Activated CD8-positive, alpha-beta T cell treated with anti-CD3 and anti-CD28 coated beads for 36 hours (primary cell): ENCODE results near the gene C16orf46. TPM values are rescaled to one million over a fixed set of nuclear protein-coding genes. Genes with fewer than 3 reads are reported as not detected.

Experiments used
- ATAC-seq: fragments of 200-7000 bp; cut with Tn5 transposase; one replicate; pipeline ENCODE4 v1.10.0; 2021; ENCODE audit warnings: mild to moderate bottlenecking, moderate library complexity
- CTCF ChIA-PET: fragments of 350-600 bp; sonication (Branson Sonifier 250); formaldehyde crosslinking; loops from one replicate; lab custom pipeline; 2021; ENCODE audit warnings: antibody characterized with exemption; lab: Charles Lee
- POLR2A ChIA-PET: fragments of 350-600 bp; sonication (Branson Sonifier 250); formaldehyde crosslinking; loops from one replicate; lab custom pipeline; 2021; ENCODE audit warnings: antibody characterized with exemption; lab: Charles Lee
- DNase-seq: peaks from one replicate; pipeline ENCODE4 v3.0.0-alpha.2; 2020
- H3K27ac Mint-ChIP-seq: one replicate; pipeline ENCODE4 v1.8.0; 2021; ENCODE audit warnings: mild to moderate bottlenecking, mixed read lengths
- H3K27me3 Mint-ChIP-seq: one replicate; pipeline ENCODE4 v1.8.0; 2021; ENCODE audit warnings: mixed read lengths
- H3K36me3 Mint-ChIP-seq: one replicate; pipeline ENCODE4 v1.8.0; 2021; ENCODE audit warnings: low read depth, mixed read lengths
- H3K4me1 Mint-ChIP-seq: one replicate; pipeline ENCODE4 v1.8.0; 2021; ENCODE audit warnings: low read depth, mixed read lengths
- H3K4me3 Mint-ChIP-seq: one replicate; pipeline ENCODE4 v1.8.0; 2021; ENCODE audit warnings: mild to moderate bottlenecking, moderate library complexity, mixed read lengths
- H3K9me3 Mint-ChIP-seq: one replicate; pipeline ENCODE4 v1.8.0; 2021; ENCODE audit warnings: mixed read lengths
- intact Hi-C: fragments of 100-400 bp; cut with micrococcal nuclease; formaldehyde crosslinking; loops from one replicate; pipeline ENCODE4 v1.10.0; 2022
- total RNA-seq, 2 experiments: library from RNA; stranded (reverse); gene quantifications; one replicate each; pipeline ENCODE4 v1.2.3, GENCODE V29; 2021
- TF ChIP-seq, protein P1 (sequence below): fragments of 200-600 bp; IDR thresholded peaks from one replicate; pipeline ENCODE4 v1.8.0; 2022; ENCODE audit warnings: antibody characterized with exemption, mild to moderate bottlenecking

C16orf46 gene
- total RNA-seq, 2 experiments from 2014 or later, result 0.59 to 0.60 TPM

- ATAC-seq (no peak), DNase-seq (no peak)
- Mint-ChIP-seq H3K36me3 (no peaks in the 10 kb centered on the region), H3K27ac (no peak overlapping the region), H3K9me3 (no peaks in the 10 kb centered on the region), H3K4me3 (no peak overlapping the region), H3K27me3 (no peaks in the 10 kb centered on the region), H3K4me1 (peaks cover 6% of the 10 kb centered on the region)
- POLR2A ChIA-PET, result no interaction called here
- TF ChIP-seq, protein P1, sequence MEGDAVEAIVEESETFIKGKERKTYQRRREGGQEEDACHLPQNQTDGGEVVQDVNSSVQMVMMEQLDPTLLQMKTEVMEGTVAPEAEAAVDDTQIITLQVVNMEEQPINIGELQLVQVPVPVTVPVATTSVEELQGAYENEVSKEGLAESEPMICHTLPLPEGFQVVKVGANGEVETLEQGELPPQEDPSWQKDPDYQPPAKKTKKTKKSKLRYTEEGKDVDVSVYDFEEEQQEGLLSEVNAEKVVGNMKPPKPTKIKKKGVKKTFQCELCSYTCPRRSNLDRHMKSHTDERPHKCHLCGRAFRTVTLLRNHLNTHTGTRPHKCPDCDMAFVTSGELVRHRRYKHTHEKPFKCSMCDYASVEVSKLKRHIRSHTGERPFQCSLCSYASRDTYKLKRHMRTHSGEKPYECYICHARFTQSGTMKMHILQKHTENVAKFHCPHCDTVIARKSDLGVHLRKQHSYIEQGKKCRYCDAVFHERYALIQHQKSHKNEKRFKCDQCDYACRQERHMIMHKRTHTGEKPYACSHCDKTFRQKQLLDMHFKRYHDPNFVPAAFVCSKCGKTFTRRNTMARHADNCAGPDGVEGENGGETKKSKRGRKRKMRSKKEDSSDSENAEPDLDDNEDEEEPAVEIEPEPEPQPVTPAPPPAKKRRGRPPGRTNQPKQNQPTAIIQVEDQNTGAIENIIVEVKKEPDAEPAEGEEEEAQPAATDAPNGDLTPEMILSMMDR, result no peak
- CTCF ChIA-PET, result interaction anchor here (0.9 kb wide), 1 partner anchor 25 kb away, joined by 3 read pairs; the partner anchor contains the start of gene ATMIN
- intact Hi-C loops, result no loop called here
Measured at GRCh38 chr16:81061307-81061640, 15.8 kb downstream of the C16orf46 start.

DNA sequence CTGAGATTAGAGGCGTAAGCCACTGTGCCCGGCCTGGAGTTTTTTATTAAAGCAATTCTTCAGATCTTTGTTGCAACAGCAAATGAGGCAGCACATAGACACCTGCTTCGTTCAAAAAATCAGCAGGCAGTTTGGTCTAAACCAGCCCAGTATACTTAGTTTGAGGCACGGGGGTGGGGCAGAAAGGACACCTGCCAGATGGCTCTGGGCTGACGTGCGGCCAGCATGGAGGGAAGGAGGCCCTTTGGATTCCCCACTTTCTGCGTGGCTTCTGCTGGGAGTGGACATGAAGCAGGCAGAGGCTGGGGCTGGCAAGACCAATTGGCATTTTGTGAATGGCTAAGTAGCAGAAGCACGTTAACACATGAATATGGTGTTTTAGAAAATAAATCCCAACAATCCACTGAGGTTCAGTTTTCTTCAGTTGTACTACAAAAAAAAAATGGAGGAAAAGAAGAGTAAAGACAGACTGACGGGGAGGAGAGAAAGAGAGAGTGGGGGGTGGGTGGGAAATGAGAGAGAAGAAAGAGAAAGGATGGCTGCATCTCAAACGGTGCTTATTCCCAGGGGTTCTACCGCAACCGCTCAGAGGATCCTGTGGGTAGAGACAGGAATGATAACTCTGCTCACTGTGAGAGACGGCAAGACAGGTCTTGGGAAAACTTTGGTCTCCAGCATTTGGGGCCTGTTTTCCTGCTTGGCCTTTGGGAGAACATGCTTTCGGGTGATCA lies 16.3 kb downstream of the C16orf46 start:
- Mint-ChIP-seq H3K27me3 (no peaks in the 10 kb centered on the region), H3K36me3 (no peaks in the 10 kb centered on the region), H3K4me3 (no peak overlapping the region), H3K27ac (no peak overlapping the region), H3K9me3 (no peaks in the 10 kb centered on the region), H3K4me1 (peaks cover 6% of the 10 kb centered on the region)
- intact Hi-C loops, result no loop called here
- TF ChIP-seq, protein P1, result no peak
- ATAC-seq (no peak), DNase-seq (no peak)
- ChIA-PET POLR2A (no interaction called here), CTCF (interaction anchor here (0.9 kb wide), 1 partner anchor 25 kb away, joined by 3 read pairs; the partner anchor contains the start of gene ATMIN)

DNA sequence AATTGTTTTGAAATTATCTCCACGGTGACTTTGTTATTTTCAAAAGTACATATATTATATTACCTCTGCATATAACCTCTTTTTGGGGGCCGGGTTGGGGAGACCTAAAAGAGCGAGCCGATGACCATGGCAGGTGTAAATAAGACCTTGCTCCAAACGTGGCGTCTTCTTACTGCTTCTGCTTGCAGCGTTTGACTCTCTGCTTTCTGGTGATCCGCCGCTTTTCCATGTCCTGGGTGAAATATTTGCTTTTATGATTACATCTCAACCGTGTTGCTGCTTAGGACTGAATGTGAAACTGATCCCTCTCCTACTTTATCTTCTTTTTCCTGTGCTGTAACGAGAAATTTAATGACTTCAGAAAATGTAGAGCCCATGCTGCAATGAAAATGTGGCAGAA lies 23.3 kb downstream of the C16orf46 start:
- CTCF ChIA-PET, result interaction anchor here (0.5 kb wide), 1 partner anchor 271 kb away, joined by 3 read pairs; no protein-coding TSS in a partner anchor
- TF ChIP-seq, protein P1, result no peak
- H3K27me3 Mint-ChIP-seq, result no peaks in the 10 kb centered on the region
- H3K36me3 Mint-ChIP-seq, result peaks cover 4% of the 10 kb centered on the region
- H3K4me1 Mint-ChIP-seq, result peaks cover 6% of the 10 kb centered on the region
- peaks cover 14% of the 10 kb centered on the region for H3K9me3 Mint-ChIP-seq
- no peak for DNase-seq
- H3K4me3 Mint-ChIP-seq, result no peak overlapping the region
- intact Hi-C loops, result no loop called here
- ATAC-seq, result no peak
- POLR2A ChIA-PET, result no interaction called here
- no peak overlapping the region for H3K27ac Mint-ChIP-seq

GRCh38 chr16:81042821-81043220 lies 34.2 kb downstream of the C16orf46 start:
- Mint-ChIP-seq H3K27me3 (no peaks in the 10 kb centered on the region), H3K27ac (peak overlapping the region; percentile 31), H3K4me1 (peaks cover 13% of the 10 kb centered on the region), H3K4me3 (no peak overlapping the region), H3K36me3 (peaks cover 36% of the 10 kb centered on the region), H3K9me3 (no peaks in the 10 kb centered on the region)
- TF ChIP-seq, protein P1, result no peak
- ChIA-PET POLR2A (no interaction called here), CTCF (no interaction called here)
- DNase-seq (no peak), ATAC-seq (no peak)
- intact Hi-C loops, result no loop called here

DNA sequence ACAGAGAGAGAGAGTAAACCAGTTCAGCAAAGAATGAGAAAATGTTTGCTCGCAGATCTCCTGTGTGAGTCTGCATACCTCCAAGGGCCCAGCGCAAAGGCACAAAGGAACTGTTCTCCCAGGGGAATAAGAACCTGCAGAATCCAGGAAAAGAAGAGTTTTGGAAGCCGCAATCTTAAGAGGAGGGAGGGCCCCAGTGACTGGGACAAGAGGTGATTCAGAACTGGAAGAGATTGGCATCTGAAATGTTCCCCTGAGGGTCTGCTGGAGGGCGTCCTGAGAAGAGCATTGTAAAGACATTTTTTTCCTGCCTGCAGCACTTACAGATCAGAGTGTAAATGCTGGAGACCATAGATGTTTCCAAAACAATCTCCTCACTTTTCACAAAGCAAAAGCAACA lies 35.3 kb downstream of the C16orf46 start:
- peak overlapping the region; percentile 20 for H3K27ac Mint-ChIP-seq
- no peak for DNase-seq
- no peaks in the 10 kb centered on the region for H3K9me3 Mint-ChIP-seq
- H3K4me3 Mint-ChIP-seq, result no peak overlapping the region
- ChIA-PET CTCF (no interaction called here), POLR2A (no interaction called here)
- H3K4me1 Mint-ChIP-seq, result peaks cover 22% of the 10 kb centered on the region
- no peaks in the 10 kb centered on the region for H3K27me3 Mint-ChIP-seq
- no peak for ATAC-seq
- peaks cover 42% of the 10 kb centered on the region for H3K36me3 Mint-ChIP-seq
- TF ChIP-seq, protein P1, result no peak
- intact Hi-C loops, result no loop called here
